HCT116 (cell line): ENCODE measurements around the gene ITGB6. TPM values are rescaled to one million over a fixed set of nuclear protein-coding genes. Genes with fewer than 3 reads are reported as not detected.

Experiments used
- ATAC-seq: fragments of 200-7000 bp; cut with Tn5 transposase; 2 replicates; pipeline ENCODE4 v1.9.1; 2020; ENCODE audit warnings: mild to moderate bottlenecking, moderate library complexity
- BruUV-seq: library from RNA; stranded (reverse); fragments of 400-500 nt; replicated peaks from 2 replicates; lab custom pipeline; 2021; lab: Mats Ljungman, UMichigan
- CTCF ChIA-PET: fragments of 300-600 bp; sonication (Branson Sonifier 250); formaldehyde crosslinking; loops from one replicate; lab custom pipeline; 2021; ENCODE audit warnings: antibody characterized with exemption; lab: Charles Lee
- POLR2A ChIA-PET: fragments of 300-600, 350-600 bp; sonication (Branson Sonifier 250); formaldehyde crosslinking; loops from one replicate; lab custom pipeline; 2021; ENCODE audit warnings: antibody characterized with exemption; lab: Charles Lee
- RAD21 ChIA-PET, 2 experiments: fragments of 300-600 bp; sonication (Branson Sonifier 250); formaldehyde crosslinking; loops; one replicate each; lab custom pipeline; 2023; ENCODE audit warnings: low total read pairs in 2 of 2; ENCODE audit not compliant: uncharacterized antibody in 2 of 2, unreplicated experiment in 2 of 2, low non-redundant PET in 1 of 2; lab: Charles Lee
- DNase-seq: peaks from one replicate; pipeline ENCODE4 v3.0.0-alpha.2; 2010; ENCODE audit warnings: low read depth, low spot score
- H2AFZ ChIP-seq: fragments of 200-600 bp; shearing (Covaris generic), sonication (generic); 2 replicates; pipeline ENCODE4 v1.6.1; 2017; ENCODE audit warnings: low read depth, mixed run types, mixed read lengths, antibody characterized with exemption, low read length; ENCODE audit not compliant: poor library complexity, severe bottlenecking
- H3K27ac ChIP-seq: 2 replicates; pipeline ENCODE4 v1.5.1; 2012; ENCODE audit warnings: low read depth, low read length
- H3K27me3 ChIP-seq: fragments of 200-600 bp; sonication (generic); 2 replicates; pipeline ENCODE4 v1.6.1; 2016; ENCODE audit warnings: mixed run types, low read length, mixed read lengths; ENCODE audit not compliant: insufficient read depth
- H3K36me3 ChIP-seq, 2 experiments: fragments of 200-500 bp in 1 of 2; fragments of 200-600 bp in 1 of 2; sonication (Bioruptor generic) in 1 of 2; sonication (generic) in 1 of 2; 2 replicates each; pipeline versions ENCODE4 v1.5.1 to v1.6.1; 2014 to 2016; ENCODE audit warnings: low read length in 2 of 2, inconsistent platforms in 1 of 2, mixed read lengths in 1 of 2, mixed run types in 1 of 2; ENCODE audit not compliant: insufficient read depth in 2 of 2, control insufficient read depth in 1 of 2
- H3K4me1 ChIP-seq, 2 experiments: fragments of 200-600 bp in 1 of 2; sonication (generic) in 1 of 2; 2 replicates each; pipeline versions ENCODE4 v1.5.1 to v1.6.1; 2012 to 2017; ENCODE audit warnings: low read length in 2 of 2, inconsistent platforms in 1 of 2, mild to moderate bottlenecking in 1 of 2, mixed read lengths in 1 of 2, mixed run types in 1 of 2, moderate library complexity in 1 of 2; ENCODE audit not compliant: insufficient read depth in 2 of 2, control insufficient read depth in 1 of 2
- H3K4me2 ChIP-seq: fragments of 200-600 bp; sonication (generic); 2 replicates; pipeline ENCODE4 v1.6.1; 2017; ENCODE audit warnings: mixed run types, low read length, mixed read lengths
- H3K4me3 ChIP-seq, 2 experiments: fragments of 200-600 bp in 1 of 2; sonication (generic) in 1 of 2; replicated peaks in 1 of 2; 2 replicates each; pipeline ENCODE4 v1.5.1; 2011 to 2016; ENCODE audit warnings: low read length in 2 of 2, control low read depth in 1 of 2, low read depth in 1 of 2, mild to moderate bottlenecking in 1 of 2, mixed read lengths in 1 of 2, mixed run types in 1 of 2
- H3K79me2 ChIP-seq: fragments of 200-600 bp; sonication (generic); 2 replicates; pipeline ENCODE4 v1.6.1; 2017; ENCODE audit warnings: mild to moderate bottlenecking, mixed run types, low read length, moderate library complexity, mixed read lengths; ENCODE audit not compliant: insufficient read depth
- H3K9ac ChIP-seq: fragments of 200-600 bp; sonication (generic); 2 replicates; pipeline ENCODE4 v1.6.1; 2016; ENCODE audit warnings: low read length, mixed read lengths
- H3K9me2 ChIP-seq: fragments of 200-600 bp; sonication (generic), shearing (Covaris generic); 2 replicates; pipeline ENCODE4 v1.6.1; 2017; ENCODE audit warnings: mixed run types, mild to moderate bottlenecking, moderate library complexity; ENCODE audit not compliant: insufficient read depth
- H3K9me3 ChIP-seq, 2 experiments: fragments of 200-500 bp in 1 of 2; fragments of 200-600 bp in 1 of 2; sonication (Bioruptor generic) in 1 of 2; sonication (generic) in 1 of 2; 2 replicates each; pipeline ENCODE4 v1.6.1; 2014 to 2017; ENCODE audit warnings: low read length in 2 of 2, mixed read lengths in 2 of 2, inconsistent platforms in 1 of 2, low read depth in 1 of 2, mild to moderate bottlenecking in 1 of 2, mixed run types in 1 of 2, moderate library complexity in 1 of 2; ENCODE audit not compliant: control insufficient read depth in 1 of 2, insufficient read depth in 1 of 2
- H4K20me1 ChIP-seq: fragments of 200-600 bp; sonication (generic), shearing (Covaris generic); 2 replicates; pipeline ENCODE4 v1.6.1; 2017; ENCODE audit warnings: mixed run types, mild to moderate bottlenecking, moderate library complexity; ENCODE audit not compliant: insufficient read depth
- CBX3 ChIP-seq: IDR thresholded peaks from 2 replicates; pipeline ENCODE4 v1.6.1; 2012; ENCODE audit warnings: low read depth
- EGR1 ChIP-seq: IDR thresholded peaks from 2 replicates; pipeline ENCODE4 v1.6.1; 2012; ENCODE audit warnings: low read depth
- ELF1 ChIP-seq: IDR thresholded peaks from 2 replicates; pipeline ENCODE4 v1.6.1; 2012; ENCODE audit warnings: low read depth, borderline replicate concordance
- EZH2 ChIP-seq: fragments of 200-600 bp; sonication (generic); IDR thresholded peaks from 2 replicates; pipeline ENCODE4 v1.6.1; 2017; ENCODE audit warnings: antibody characterized with exemption, mixed run types
- FOSL1 ChIP-seq: IDR thresholded peaks from 2 replicates; pipeline ENCODE4 v1.6.1; 2012; ENCODE audit warnings: low read depth
- JUND ChIP-seq: IDR thresholded peaks from 2 replicates; pipeline ENCODE4 v1.6.1; 2012
- POLR2A ChIP-seq: IDR thresholded peaks from 2 replicates; pipeline ENCODE4 v1.7.0; 2011; ENCODE audit warnings: borderline replicate concordance; ENCODE audit not compliant: insufficient read depth, insufficient read length; ENCODE audit errors: extremely low read depth
- SP1 ChIP-seq: IDR thresholded peaks from 2 replicates; pipeline ENCODE4 v1.6.1; 2012; ENCODE audit warnings: low read depth
- SRF ChIP-seq: IDR thresholded peaks from 2 replicates; pipeline ENCODE4 v1.6.1; 2012; ENCODE audit warnings: low read depth
- TCF7L2 ChIP-seq: IDR thresholded peaks from 2 replicates; pipeline ENCODE4 v1.7.0; 2011; ENCODE audit warnings: borderline replicate concordance, inconsistent platforms; ENCODE audit not compliant: insufficient read depth, insufficient read length; ENCODE audit errors: extremely low read depth
- ZNF274 ChIP-seq: fragments of 200-500 bp; sonication (Bioruptor generic); IDR thresholded peaks from 2 replicates; pipeline ENCODE4 v1.6.1; 2014; ENCODE audit warnings: mild to moderate bottlenecking, low read depth, low read length, inconsistent platforms
- intact Hi-C: fragments of 100-400 bp; cut with micrococcal nuclease; formaldehyde crosslinking; loops from 2 replicates; pipeline ENCODE4 v1.10.0; 2022
- total RNA-seq: library from RNA; stranded (reverse); gene quantifications from one replicate; pipeline ENCODE4 v1.2.1, GENCODE V29; 2021; ENCODE audit not compliant: unreplicated experiment
- TF ChIP-seq, protein P1 (sequence below): IDR thresholded peaks from 2 replicates; pipeline ENCODE4 v1.6.1; 2012
- TF ChIP-seq, protein P2 (sequence below), 3 experiments: fragments of 200-600 bp in 1 of 3; sonication (generic) in 1 of 3; IDR thresholded peaks in 2 of 3; conservative IDR thresholded peaks in 1 of 3; 2 replicates each; pipeline ENCODE4 v1.5.1; 2012 to 2017; ENCODE audit warnings: low read depth in 2 of 3, low read length in 2 of 3, antibody characterized with exemption in 1 of 3, borderline replicate concordance in 1 of 3, control low read depth in 1 of 3, mild to moderate bottlenecking in 1 of 3, mixed read lengths in 1 of 3, mixed run types in 1 of 3, moderate library complexity in 1 of 3; ENCODE audit not compliant: insufficient read depth in 1 of 3

Gene ITGB6
- total RNA-seq, 1 experiment from 2014 or later: 0.12 TPM

DNA sequence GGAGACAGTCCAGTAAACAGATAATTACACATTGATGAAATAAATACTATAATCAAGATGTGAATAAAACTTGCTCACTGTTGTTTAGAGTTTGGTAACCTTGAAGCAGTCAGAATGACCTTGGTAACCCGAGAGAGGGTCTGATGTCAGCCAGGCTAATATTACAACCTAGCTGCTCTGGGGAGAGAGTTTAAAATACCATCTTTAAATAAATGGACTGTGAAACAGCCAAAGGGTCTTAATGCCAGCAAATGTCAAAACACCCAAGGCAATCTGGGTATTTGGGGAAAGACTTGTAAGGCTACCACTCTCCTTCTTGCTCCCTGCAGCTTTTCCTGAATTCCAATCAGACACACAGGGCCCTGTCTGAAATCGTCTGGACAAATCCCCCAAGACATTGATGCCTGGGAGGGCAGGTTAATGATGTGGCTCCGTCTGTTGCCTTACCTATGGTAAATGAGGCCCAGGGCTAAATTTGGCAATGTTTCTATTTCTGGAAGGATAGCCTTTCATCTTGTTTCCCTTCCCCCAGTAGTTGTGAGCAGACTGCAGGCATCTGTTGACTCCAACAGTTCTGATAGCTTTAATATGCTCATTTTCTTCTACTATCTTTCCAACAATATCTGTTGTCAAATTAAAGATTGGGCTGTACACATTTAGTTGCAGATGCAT, 43.0 kb upstream of the ITGB6 start:
- Histone ChIP-seq H3K9ac (no peak overlapping the region), H3K9me3 (no peaks in the 10 kb centered on the region), H3K9me2 (no peaks in the 10 kb centered on the region), H3K4me3 (no peak overlapping the region), H3K36me3 (no peaks in the 10 kb centered on the region), H3K4me2 (no peak overlapping the region), H3K27ac (no peak overlapping the region), H3K4me1 (peaks cover 16 to 21% of the 10 kb centered on the region in 2 experiments), H4K20me1 (no peaks in the 10 kb centered on the region)
- ChIA-PET CTCF (interaction anchor here (0.9 kb wide), 1 partner anchor 9 kb away, joined by 3 read pairs; no protein-coding TSS in a partner anchor), POLR2A (no interaction called here)
- DNase-seq: no peak
- intact Hi-C loops: no loop called here
- BruUV-seq: no TSS peak
- no peak for ATAC-seq
- peak; percentile 24 for TF ChIP-seq TCF7L2
- TF ChIP-seq EGR1: no peak
- no peak for TF ChIP-seq JUND
- TF ChIP-seq, protein P1, sequence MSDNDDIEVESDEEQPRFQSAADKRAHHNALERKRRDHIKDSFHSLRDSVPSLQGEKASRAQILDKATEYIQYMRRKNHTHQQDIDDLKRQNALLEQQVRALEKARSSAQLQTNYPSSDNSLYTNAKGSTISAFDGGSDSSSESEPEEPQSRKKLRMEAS: no peak
- TF ChIP-seq FOSL1: no peak
- no peak for TF ChIP-seq ELF1
- TF ChIP-seq, all 23 proteins: peak for 1
- H3K79me2 ChIP-seq: no peaks in the 10 kb centered on the region
- RAD21 ChIA-PET: no interaction called here
- no peak overlapping the region for H2AFZ ChIP-seq
- H3K27me3 ChIP-seq: peaks cover 5% of the 10 kb centered on the region; the same call in 1 of the 2 replicates

DNA sequence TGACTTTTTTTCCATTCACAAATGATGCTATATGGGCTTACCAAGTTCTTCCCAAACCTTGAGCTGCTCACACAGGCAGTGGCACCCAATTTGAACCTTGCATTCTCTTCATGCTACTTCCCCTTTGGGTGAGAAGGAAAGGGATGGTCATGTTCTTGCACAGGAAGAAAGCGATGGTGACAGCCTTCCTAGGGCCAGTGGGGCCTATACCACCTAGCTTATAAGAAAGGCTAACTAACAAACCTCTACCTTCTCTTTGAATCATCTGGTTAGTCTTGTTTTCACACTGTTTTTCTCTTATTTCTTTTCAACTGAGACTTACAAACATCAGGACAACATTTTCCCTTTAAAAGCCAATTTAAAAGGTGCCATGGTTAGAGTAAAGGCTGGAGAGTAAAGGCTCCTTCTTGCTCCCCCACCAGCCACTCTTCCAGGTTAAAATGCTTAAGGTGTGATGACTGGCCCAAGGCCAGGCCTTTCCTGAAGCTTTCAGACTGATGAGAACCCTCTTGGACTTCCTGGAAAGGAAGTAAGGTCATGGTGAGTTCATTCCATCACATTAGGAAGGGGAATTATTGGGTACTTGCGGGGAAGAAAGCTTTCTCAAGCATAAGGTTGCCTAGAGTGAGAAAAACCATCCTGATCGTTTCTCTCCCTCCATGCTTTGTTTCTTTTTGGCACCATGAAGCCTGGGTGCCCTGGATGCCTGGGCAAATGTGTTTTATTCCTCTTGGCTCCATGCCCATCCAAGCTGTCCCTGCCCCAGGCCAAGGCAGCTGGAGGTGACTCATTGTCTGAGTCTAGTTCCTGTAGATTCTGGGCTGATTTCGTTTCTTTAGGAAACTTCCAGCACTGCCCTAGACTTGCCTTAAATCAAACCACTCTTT, 41.4 kb upstream of the ITGB6 start:
- Histone ChIP-seq H3K9me3 (no peaks in the 10 kb centered on the region), H3K27me3 (peaks cover 5% of the 10 kb centered on the region; the same call in 1 of the 2 replicates), H3K27ac (no peak overlapping the region), H3K4me3 (0 out of 4 replicates have a peak overlapping the region, but pooled peaks of 1 of the 2 experiments have one; percentile 25), H3K79me2 (no peaks in the 10 kb centered on the region), H3K4me1 (peaks cover 16 to 21% of the 10 kb centered on the region in 2 experiments), H4K20me1 (no peaks in the 10 kb centered on the region), H2AFZ (peak overlapping the region; percentile 57), H3K9ac (no peak overlapping the region), H3K4me2 (peak overlapping the region; percentile 67), H3K36me3 (no peaks in the 10 kb centered on the region), H3K9me2 (no peaks in the 10 kb centered on the region)
- no TSS peak for BruUV-seq
- RAD21 ChIA-PET: interaction anchor here in 1 of 2 experiments (0.6 kb wide), 1 partner anchor 43 kb away, joined by 3 read pairs; no protein-coding TSS in a partner anchor
- DNase-seq: peak; percentile 56
- ATAC-seq: peak; percentile 81
- intact Hi-C loops: no loop called here
- CTCF ChIA-PET: interaction anchor here (0.8 to 1.4 kb wide), 5 partner anchors 9 to 822 kb away, joined by 3 to 6 read pairs (median 3); no protein-coding TSS in a partner anchor
- POLR2A ChIA-PET: interaction anchor here (0.8 to 2.2 kb wide), 9 partner anchors 9 to 823 kb away, joined by 3 to 21 read pairs (median 3); no protein-coding TSS in a partner anchor
- no peak for TF ChIP-seq POLR2A
- peak; percentile 84 for TF ChIP-seq SP1
- TF ChIP-seq EZH2: no peak
- TF ChIP-seq, protein P2, sequence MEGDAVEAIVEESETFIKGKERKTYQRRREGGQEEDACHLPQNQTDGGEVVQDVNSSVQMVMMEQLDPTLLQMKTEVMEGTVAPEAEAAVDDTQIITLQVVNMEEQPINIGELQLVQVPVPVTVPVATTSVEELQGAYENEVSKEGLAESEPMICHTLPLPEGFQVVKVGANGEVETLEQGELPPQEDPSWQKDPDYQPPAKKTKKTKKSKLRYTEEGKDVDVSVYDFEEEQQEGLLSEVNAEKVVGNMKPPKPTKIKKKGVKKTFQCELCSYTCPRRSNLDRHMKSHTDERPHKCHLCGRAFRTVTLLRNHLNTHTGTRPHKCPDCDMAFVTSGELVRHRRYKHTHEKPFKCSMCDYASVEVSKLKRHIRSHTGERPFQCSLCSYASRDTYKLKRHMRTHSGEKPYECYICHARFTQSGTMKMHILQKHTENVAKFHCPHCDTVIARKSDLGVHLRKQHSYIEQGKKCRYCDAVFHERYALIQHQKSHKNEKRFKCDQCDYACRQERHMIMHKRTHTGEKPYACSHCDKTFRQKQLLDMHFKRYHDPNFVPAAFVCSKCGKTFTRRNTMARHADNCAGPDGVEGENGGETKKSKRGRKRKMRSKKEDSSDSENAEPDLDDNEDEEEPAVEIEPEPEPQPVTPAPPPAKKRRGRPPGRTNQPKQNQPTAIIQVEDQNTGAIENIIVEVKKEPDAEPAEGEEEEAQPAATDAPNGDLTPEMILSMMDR (IDR thresholded peaks at IDR 0.05 in 2 of 3, conservative IDR thresholded peaks at IDR 0.05 in 1 of 3; ENCODE audit: borderline replicate concordance in 1 of 3, insufficient read depth in 1 of 3, low read depth in 2 of 3, low read length in 2 of 3): no peak
- peak; percentile 85; the same call in 1 of the 2 replicates for TF ChIP-seq CBX3
- no peak for TF ChIP-seq ZNF274
- TF ChIP-seq SRF: peak; percentile 72
